ENCODE data around the gene UFM1.
A peak's percentile ranks its signal among the peaks of the same experiment; 100 is the strongest.
"Not testable (repeated sequence)": the region's sequence is repeated elsewhere in the genome, so short reads cannot be mapped to it uniquely, and the experiment has no call there.

The UFM1 gene

DNA sequence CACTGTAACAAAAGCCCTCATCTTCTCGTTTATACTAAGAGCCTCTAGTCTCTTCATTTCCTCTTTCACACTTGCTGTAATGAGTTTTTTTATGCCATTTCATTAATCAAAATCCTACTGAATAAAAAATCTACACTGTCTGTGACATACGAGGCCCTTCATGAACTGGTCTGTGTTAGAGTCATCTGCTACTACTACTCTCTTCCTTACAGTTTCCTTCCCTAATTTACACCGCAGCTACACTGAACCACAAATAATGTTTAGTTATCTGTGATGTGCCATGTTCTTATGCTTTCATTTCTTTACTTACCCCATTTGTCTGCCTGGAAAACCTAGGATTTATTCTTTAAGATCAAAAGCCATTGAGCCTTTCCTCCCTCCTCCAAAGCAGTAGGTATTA is 16.0 kb downstream of the UFM1 start:
- no peak for DNase-seq (ENCODE audit: low read depth, low spot score)

DNA sequence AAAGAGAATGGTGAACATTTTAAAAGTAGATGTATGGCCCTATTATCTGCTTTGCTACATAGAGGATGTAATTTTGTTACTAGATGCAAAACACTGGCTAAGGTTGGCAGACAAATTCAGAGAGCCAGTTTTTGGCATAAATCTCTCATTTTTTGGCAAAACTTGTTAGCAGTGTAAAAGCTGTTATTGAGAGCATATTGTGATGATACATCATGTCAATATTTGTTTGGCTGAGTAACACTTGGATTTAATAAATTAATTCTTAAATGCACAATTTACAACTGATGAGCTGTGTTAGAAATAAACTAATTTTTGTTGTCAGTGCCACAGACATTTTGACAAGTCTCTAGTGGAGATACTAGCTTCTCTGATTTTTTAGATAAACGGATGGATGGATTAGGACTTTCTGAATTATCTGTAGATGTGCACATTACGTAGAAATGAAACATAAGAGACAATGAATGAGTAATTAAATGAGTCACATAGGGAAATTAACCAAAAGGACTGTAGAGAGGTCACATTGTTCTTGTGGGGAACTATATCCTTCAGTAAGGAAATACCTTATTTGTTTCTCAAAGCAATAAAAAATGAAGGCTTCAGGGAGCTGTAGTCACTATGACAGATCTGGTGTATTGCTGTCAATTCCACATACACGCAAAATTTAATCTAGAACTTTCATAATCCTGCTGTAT is 17.4 kb downstream of the UFM1 start:
- no peak for DNase-seq (ENCODE audit: low read depth, low spot score)

DNA sequence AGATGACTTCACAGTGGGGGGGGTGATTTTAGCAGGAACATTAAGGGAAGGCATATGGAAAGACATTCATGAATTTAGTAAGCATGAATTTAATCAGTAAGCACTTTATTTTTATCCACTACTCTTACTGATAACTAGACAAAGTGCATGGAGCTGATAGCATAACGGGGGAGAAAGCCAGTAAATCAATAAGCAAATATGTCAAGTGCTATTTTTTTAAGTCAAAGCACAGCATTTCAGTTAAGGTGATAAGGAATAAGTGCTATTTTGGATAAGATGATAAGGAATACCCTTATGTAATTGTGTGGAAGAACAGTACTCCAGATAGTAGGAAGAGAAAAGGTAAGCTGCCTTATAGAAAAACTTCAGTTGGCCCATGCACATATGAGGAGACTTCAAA is 19.4 kb downstream of the UFM1 start:
- no peak for DNase-seq (ENCODE audit: low read depth, low spot score)

GRCh38 chr13:38370096-38370495 is 20.4 kb downstream of the UFM1 start:
- DNase-seq (ENCODE audit: low read depth, low spot score) = not testable (repeated sequence)

DNA sequence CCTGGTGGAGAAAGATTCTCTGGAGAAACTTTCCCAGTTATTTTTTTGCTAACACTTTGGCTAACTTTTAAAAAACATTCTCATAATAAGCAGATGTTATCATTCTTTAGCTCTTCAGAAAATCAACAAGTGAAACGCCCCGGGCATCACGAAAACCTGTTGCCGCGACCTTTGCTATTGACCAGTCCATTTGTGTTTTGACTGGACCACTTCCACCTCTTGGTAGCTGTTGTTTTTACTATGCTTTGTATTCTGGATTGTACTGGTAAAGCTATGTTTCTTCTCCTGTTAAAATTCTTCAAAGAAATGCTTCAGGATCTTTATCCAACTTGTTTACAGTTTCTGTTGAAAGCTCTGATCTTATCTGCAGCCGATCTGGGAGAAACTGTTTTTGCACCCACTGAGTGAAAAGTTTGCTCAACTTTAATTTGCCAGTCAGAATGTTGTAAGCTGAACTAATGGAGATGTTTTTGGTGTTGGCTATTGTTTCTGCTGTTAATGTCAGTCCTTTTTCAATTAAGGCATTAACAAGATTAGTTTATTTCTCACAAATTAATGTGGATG is 23.3 kb downstream of the UFM1 start:
- no peak for DNase-seq (ENCODE audit: low read depth, low spot score)

GRCh38 chr13:38376546-38376945 is 26.9 kb downstream of the UFM1 start:
- no peak for DNase-seq (ENCODE audit: low read depth, low spot score)

GRCh38 chr13:38381890-38382289 is 32.2 kb downstream of the UFM1 start:
- no peak for DNase-seq (ENCODE audit: low read depth, low spot score)

DNA sequence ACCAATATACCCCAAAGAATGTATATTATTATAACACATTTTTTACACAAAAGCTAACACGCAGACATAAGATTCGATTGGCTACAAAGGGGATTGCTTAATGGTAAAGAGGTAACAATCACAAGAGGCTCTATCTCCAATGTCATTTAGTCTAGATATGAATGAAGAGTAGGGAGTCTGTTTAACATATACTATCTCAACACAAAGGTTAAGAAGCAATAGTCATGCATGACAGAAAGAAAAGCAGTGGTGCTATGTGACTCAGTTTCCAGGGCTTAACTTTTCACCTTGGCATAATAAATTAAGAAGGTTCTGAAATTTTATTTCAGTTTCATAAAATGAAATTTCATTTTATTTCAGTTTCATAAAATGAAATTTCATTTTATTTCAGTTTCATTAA is 33.3 kb downstream of the UFM1 start:
- DNase-seq (ENCODE audit: low read depth, low spot score) = no peak

DNA sequence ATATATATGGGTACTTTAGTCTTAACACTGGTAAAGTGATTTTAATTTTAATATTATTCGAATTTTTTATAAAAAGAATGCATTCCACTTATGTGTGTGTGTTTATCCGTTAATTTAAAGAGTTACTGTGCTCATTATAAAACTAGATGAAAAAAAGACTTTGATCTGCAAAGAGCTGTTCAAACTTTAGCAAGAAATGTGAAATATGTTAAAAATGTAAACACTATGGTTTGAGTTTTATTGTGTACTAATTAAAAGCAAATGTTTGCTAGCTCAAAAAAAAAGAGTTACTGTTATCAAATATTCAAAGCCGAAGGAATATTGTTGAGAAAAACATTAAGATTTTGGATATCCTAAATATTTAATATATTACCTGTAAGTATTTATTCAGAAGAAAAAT is 34.5 kb downstream of the UFM1 start:
- no peak for DNase-seq (ENCODE audit: low read depth, low spot score)

GRCh38 chr13:38385153-38385891 is 35.7 kb downstream of the UFM1 start:
- no peak for DNase-seq (ENCODE audit: low read depth, low spot score)

DNA sequence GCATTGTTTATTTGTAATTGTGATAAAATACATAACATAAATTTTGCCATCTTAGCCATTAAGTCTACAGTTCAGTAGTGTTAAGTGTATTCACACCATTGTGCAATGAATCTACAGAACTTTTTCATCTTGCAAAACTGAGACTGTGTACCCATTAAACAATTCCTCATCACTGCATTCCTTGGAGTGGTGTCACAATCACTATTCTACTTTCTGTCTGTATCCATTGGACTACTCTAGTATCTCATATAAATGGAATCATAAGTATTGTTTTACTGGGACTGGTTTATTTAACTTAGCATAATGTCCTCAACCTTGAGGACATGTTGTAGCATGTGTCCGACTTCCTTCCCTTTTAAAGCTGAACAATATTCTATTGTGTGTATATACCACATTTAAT is 36.8 kb downstream of the UFM1 start:
- no peak for DNase-seq (ENCODE audit: low read depth, low spot score)

DNA sequence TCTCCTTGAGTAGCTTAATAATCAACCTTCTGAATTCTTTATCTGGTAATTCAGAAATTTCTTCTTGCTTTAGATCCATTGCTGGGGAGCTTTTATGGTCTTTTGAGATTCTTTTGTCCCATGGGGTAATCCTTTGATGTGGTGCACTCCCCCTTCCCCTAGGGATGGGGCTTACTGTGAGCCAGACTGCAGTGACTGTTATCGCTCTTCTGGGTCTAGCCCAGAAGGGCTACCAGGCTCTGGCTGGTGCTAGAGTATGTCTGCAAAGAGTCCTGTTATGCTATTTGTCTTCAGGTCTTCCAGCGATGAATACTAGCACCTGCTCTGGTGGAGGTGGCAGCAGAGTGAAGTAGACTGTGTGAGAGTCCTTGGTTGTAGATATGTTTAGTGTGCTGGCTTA is 41.7 kb downstream of the UFM1 start:
- DNase-seq (ENCODE audit: low read depth, low spot score) = no peak

GRCh38 chr13:38394777-38395496 is 45.3 kb downstream of the UFM1 start:
- no peak for DNase-seq (ENCODE audit: low read depth, low spot score)

- no peak for DNase-seq (ENCODE audit: low read depth, low spot score)
Observed at GRCh38 chr13:38395497-38395788, 45.8 kb downstream of the UFM1 start.

GRCh38 chr13:38398711-38399493 is 49.3 kb downstream of the UFM1 start:
- DNase-seq (ENCODE audit: low read depth, low spot score) = no peak

- DNase-seq (ENCODE audit: low read depth, low spot score) = no peak
Observed at GRCh38 chr13:38399535-38399934, 49.9 kb downstream of the UFM1 start.

- DNase-seq (ENCODE audit: low read depth, low spot score) = no peak
Observed at GRCh38 chr13:38401276-38401675, 51.6 kb downstream of the UFM1 start.

- DNase-seq (ENCODE audit: low read depth, low spot score) = no peak
Observed at GRCh38 chr13:38405216-38405615, 55.6 kb downstream of the UFM1 start.

GRCh38 chr13:38409771-38410170 is 60.1 kb downstream of the UFM1 start:
- DNase-seq (ENCODE audit: low read depth, low spot score) = no peak

GRCh38 chr13:38412266-38412665 is 62.6 kb downstream of the UFM1 start:
- peak; percentile 15 for DNase-seq (ENCODE audit: low read depth, low spot score)
